ENCODE data around the gene MTG2. TPM values are rescaled to one million over a fixed set of nuclear protein-coding genes. Genes with fewer than 3 reads are reported as not detected.

MTG2 gene
- total and polyA plus RNA-seq, 4 donors = 13.0 to 28.0 (median 24.4) TPM

GRCh38 chr20:62214067-62214466 is 31.2 kb downstream of the MTG2 start:
- DNase-seq (ENCODE audit: low spot score) = no peak
- TF ChIP-seq EGR1 (IDR thresholded peaks at IDR 0.05; ENCODE audit: low read depth in 2 of 2) (no peak), FOXA1 (IDR thresholded peaks at IDR 0.05) (no peak), TAF1 (conservative IDR thresholded peaks at IDR 0.05) (no peak), YY1 (IDR thresholded peaks at IDR 0.05) (no peak), HNF4G (IDR thresholded peaks at IDR 0.05) (no peak), GABPA (IDR thresholded peaks at IDR 0.05 in 1 of 2, conservative IDR thresholded peaks at IDR 0.05 in 1 of 2) (no peak), ATF3 (IDR thresholded peaks at IDR 0.05) (no peak), RAD21 (IDR thresholded peaks at IDR 0.05) (no peak)
- Histone ChIP-seq H3K36me3 (ENCODE audit: control insufficient read depth in 4 of 4, insufficient read depth in 3 of 4, low read depth in 1 of 4, low read length in 3 of 4) (no peaks in the 10 kb centered on the region), H3K9ac (ENCODE audit: low read depth in 1 of 2, low read length in 2 of 2) (no peak overlapping the region), H3K27ac (ENCODE audit: low read depth in 1 of 2, low read length in 2 of 2) (no peak overlapping the region), H3K4me3 (ENCODE audit: low read depth in 1 of 3, low read length in 3 of 3) (no peak overlapping the region), H3K27me3 (ENCODE audit: control insufficient read depth in 4 of 4, insufficient read depth in 4 of 4, low read length in 3 of 4) (peaks cover 3 to 8% (median 5%) of the 10 kb centered on the region in 4 donors), H3K4me1 (ENCODE audit: control insufficient read depth in 4 of 4, insufficient read depth in 4 of 4, low read length in 3 of 4) (peaks cover 0 to 4% (median 0%) of the 10 kb centered on the region in 4 donors), H3K9me3 (ENCODE audit: control insufficient read depth in 4 of 4, low read length in 3 of 4) (no peaks in the 10 kb centered on the region)
- 38% methylated on average over 12 of the region's 12 CpGs for WGBS

- no peaks in the 10 kb centered on the region for H3K9me3 ChIP-seq (ENCODE audit: control insufficient read depth in 4 of 4, low read length in 3 of 4)
- peaks cover 3 to 8% (median 5%) of the 10 kb centered on the region in 4 donors for H3K27me3 ChIP-seq (ENCODE audit: control insufficient read depth in 4 of 4, insufficient read depth in 4 of 4, low read length in 3 of 4)
- no peak for TF ChIP-seq YY1 (IDR thresholded peaks at IDR 0.05)
- no peak for TF ChIP-seq GABPA (IDR thresholded peaks at IDR 0.05 in 1 of 2, conservative IDR thresholded peaks at IDR 0.05 in 1 of 2)
- TF ChIP-seq FOXA1 (IDR thresholded peaks at IDR 0.05) = no peak
- TF ChIP-seq RAD21 (IDR thresholded peaks at IDR 0.05) = no peak
- no peak for TF ChIP-seq RXRA (IDR thresholded peaks at IDR 0.05)
- TF ChIP-seq NR2F2 (IDR thresholded peaks at IDR 0.05) = no peak
- TF ChIP-seq CTCF (IDR thresholded peaks at IDR 0.05; ENCODE audit: low read depth, low read length, missing input control) = no peak
- TF ChIP-seq REST (IDR thresholded peaks at IDR 0.05) = no peak
- no peak for TF ChIP-seq JUND (IDR thresholded peaks at IDR 0.05)
- no peak for TF ChIP-seq HNF4A (conservative IDR thresholded peaks at IDR 0.05)
- no peak for TF ChIP-seq FOXA2 (IDR thresholded peaks at IDR 0.05)
- no peak for TF ChIP-seq ATF3 (IDR thresholded peaks at IDR 0.05)
- no peak for TF ChIP-seq ZBTB33 (IDR thresholded peaks at IDR 0.05)
- no peak for TF ChIP-seq SP1 (IDR thresholded peaks at IDR 0.05)
- no peaks in the 10 kb centered on the region for H3K36me3 ChIP-seq (ENCODE audit: control insufficient read depth in 4 of 4, insufficient read depth in 3 of 4, low read depth in 1 of 4, low read length in 3 of 4)
- no peak overlapping the region for H3K4me3 ChIP-seq (ENCODE audit: low read depth in 1 of 3, low read length in 3 of 3)
- no peak overlapping the region for H3K9ac ChIP-seq (ENCODE audit: low read depth in 1 of 2, low read length in 2 of 2)
- peaks cover 4 to 14% (median 8%) of the 10 kb centered on the region in 4 donors for H3K4me1 ChIP-seq (ENCODE audit: control insufficient read depth in 4 of 4, insufficient read depth in 4 of 4, low read length in 3 of 4)
- no peak for DNase-seq (ENCODE audit: low spot score)
- WGBS = 76% methylated on average over 29 of the region's 29 CpGs
- no peak overlapping the region for H3K27ac ChIP-seq (ENCODE audit: low read depth in 1 of 2, low read length in 2 of 2)
These were observed 32.5 kb downstream of the MTG2 start for GRCh38 chr20:62215020-62215990.

All from liver (tissue), 9 donors.